HG02938 (cell line): ENCODE measurements around the gene PSENEN.
"Not testable (repeated sequence)": the region's sequence is repeated elsewhere in the genome, so short reads cannot be mapped to it uniquely, and the experiment has no call there.

Experiments
- ATAC-seq: cut with Tn5 transposase; IDR thresholded peaks from one replicate; pipeline ENCODE4 v1.9.1; 2021; ENCODE audit warnings: mild to moderate bottlenecking, moderate library complexity; ENCODE audit not compliant: unreplicated experiment

The PSENEN gene

GRCh38 chr19:35718345-35719041 is 27.0 kb upstream of the PSENEN start:
- ATAC-seq, result no peak

- no peak for ATAC-seq
Measured at GRCh38 chr19:35719402-35720162, 25.9 kb upstream of the PSENEN start.

- no peak for ATAC-seq
Measured at GRCh38 chr19:35720163-35720524, 25.3 kb upstream of the PSENEN start.

- ATAC-seq, result no peak
Measured at GRCh38 chr19:35720648-35721047, 24.8 kb upstream of the PSENEN start.

GRCh38 chr19:35721374-35721773 is 24.1 kb upstream of the PSENEN start:
- ATAC-seq, result no peak

- no peak for ATAC-seq
Measured at GRCh38 chr19:35722461-35722860, 23.0 kb upstream of the PSENEN start.

- ATAC-seq, result no peak
Measured at GRCh38 chr19:35722897-35723296, 22.6 kb upstream of the PSENEN start.

- ATAC-seq, result no peak
Measured at GRCh38 chr19:35723671-35724070, 21.8 kb upstream of the PSENEN start.

GRCh38 chr19:35724132-35724531 is 21.3 kb upstream of the PSENEN start:
- not testable (repeated sequence) for ATAC-seq

GRCh38 chr19:35724560-35724959 is 20.9 kb upstream of the PSENEN start:
- ATAC-seq, result no peak

- ATAC-seq, result no peak
Measured at GRCh38 chr19:35725216-35725861, 20.1 kb upstream of the PSENEN start.

- ATAC-seq, result no peak
Measured at GRCh38 chr19:35727053-35727955, 18.1 kb upstream of the PSENEN start.

- no peak for ATAC-seq
Measured at GRCh38 chr19:35727956-35728706, 17.3 kb upstream of the PSENEN start.

- no peak for ATAC-seq
Measured at GRCh38 chr19:35729021-35729420, 16.4 kb upstream of the PSENEN start.

- ATAC-seq, result no peak
Measured at GRCh38 chr19:35729763-35730162, 15.7 kb upstream of the PSENEN start.

- ATAC-seq, result no peak
Measured at GRCh38 chr19:35730326-35730725, 15.1 kb upstream of the PSENEN start.

- ATAC-seq, result no peak
Measured at GRCh38 chr19:35731353-35731752, 14.1 kb upstream of the PSENEN start.

- ATAC-seq, result no peak
Measured at GRCh38 chr19:35731779-35732405, 13.6 kb upstream of the PSENEN start.

GRCh38 chr19:35732540-35733179 is 12.8 kb upstream of the PSENEN start:
- ATAC-seq, result no peak
